ENCODE measurements around the gene ROBO1.

- no peak for TF ChIP-seq CTCF (IDR thresholded peaks at IDR 0.05; ENCODE audit: insufficient read depth, low read length, poor library complexity, severe bottlenecking)
- no peak for TF ChIP-seq EZH2phosphoT487 (conservative IDR thresholded peaks at IDR 0.05; ENCODE audit: low read length)
Measured at GRCh38 chr3:78860567-78860966, 907.2 kb downstream of the ROBO1 start.
